Fibroblast of peridontal ligament (primary cell): ENCODE results near the gene STX11.

Source experiments
- DNase-seq: peaks from one replicate; pipeline ENCODE4 v3.0.0-alpha.2; 2010; ENCODE audit errors: extremely low read depth

The STX11 gene

DNA sequence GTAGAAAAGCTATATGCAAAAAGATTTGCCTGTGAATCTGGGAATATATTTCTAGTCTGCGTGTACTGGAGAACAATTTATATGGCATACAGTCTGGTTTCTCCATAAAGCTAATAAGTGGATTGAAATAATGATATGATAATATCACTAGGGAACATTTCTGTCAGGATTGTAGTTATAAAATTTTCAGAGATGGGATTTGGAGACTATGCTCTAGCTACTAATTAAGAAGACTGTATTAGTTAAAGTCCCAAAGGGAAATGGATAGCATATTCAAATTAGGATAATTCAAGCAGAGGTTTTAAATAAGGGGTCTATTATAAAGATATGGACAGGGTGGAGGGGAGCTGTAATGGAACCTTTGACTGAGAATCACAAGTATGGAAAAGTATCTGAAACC lies 7.2 kb upstream of the STX11 start:
- DNase-seq = no peak

DNA sequence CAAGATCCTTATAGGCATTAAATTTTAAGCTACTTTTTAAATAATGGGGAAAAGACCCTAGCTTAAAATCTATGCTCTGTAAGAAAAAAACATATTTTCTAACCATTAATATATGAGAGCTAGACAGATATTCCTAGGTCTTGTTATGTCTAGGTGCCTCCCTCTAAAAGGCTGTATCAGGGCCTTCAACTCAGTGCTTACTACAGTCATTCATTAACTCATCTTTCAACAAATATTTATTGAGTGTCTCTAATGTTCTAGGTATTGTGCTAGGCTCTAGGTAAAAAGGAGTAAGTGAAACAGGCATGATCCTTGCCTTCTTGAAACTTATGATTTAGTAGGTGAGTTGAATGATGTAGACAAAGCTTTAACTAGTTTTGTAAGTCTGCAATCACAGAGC lies 6.4 kb upstream of the STX11 start:
- no peak for DNase-seq

DNA sequence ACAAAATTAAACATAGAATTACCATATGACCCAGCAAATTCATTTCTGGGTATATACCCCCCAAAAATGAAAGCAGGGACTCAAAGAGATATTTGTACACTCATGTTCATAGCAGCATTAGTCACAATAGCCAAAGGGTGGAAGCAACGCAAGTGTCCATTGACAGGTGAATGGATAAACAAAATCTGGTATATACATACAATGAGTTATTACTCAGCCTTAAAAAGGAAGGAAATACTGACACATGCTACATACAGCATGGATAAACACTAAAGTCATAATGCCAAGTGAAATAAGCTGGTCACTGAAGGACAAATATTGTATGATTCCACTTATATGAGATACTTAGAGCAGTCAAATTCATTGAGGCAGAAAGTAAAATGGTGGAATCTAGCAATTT lies 5.3 kb upstream of the STX11 start:
- no peak for DNase-seq

DNA sequence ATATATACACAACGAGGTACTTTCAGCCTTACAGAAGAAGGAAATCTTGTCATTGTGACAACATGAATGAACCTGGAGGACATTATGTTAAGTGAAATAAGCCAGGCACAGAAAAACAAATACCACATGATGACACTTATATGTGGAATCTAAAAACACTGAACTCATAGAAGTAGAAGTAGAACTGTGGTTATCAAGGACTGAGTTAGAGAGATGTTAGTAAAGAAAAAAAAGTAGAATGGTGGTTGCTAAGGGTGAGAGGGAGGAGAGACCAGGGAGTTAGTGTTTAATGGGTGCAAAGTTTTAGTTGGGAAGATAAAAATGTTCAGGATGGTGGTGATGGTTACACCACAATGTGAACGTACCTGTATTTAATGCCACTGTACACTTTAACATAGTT lies 4.8 kb upstream of the STX11 start:
- DNase-seq = no peak

DNA sequence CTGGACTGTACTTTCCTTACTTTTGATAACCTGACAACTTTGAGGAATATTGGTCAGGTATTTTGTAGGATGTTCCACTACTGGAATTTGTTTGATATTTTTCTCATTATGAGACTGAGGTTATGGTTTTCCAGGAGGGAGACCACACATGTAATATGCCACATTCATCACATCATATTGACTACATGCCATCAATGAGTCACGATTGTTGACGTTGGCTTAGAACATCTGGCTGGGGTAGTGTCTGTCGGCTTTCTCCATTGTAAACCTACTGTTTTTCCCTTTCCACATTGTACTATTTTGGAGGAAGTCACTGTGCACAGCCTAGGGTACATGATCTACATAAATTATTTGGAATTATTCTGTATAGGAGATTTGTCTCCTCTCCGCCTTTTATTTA lies 1.4 kb upstream of the STX11 start:
- no peak for DNase-seq

DNA sequence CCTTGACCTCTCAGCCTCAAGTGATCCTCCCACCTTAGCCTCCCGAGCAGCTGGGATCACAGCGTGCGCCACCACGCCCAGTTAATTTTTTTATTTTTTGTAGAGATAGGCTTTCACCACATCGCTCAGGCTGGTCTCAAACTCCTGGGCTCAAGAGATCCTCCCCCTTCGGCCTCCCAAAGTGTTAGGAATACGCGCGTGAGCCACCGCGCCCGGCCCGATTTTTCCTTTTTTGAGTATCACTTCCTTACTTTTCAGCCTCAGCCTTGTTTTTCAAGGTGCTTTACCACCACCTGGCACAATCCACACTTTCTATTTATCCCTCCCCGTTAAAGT lies 791 bp upstream of the STX11 start:
- DNase-seq = no peak

DNA sequence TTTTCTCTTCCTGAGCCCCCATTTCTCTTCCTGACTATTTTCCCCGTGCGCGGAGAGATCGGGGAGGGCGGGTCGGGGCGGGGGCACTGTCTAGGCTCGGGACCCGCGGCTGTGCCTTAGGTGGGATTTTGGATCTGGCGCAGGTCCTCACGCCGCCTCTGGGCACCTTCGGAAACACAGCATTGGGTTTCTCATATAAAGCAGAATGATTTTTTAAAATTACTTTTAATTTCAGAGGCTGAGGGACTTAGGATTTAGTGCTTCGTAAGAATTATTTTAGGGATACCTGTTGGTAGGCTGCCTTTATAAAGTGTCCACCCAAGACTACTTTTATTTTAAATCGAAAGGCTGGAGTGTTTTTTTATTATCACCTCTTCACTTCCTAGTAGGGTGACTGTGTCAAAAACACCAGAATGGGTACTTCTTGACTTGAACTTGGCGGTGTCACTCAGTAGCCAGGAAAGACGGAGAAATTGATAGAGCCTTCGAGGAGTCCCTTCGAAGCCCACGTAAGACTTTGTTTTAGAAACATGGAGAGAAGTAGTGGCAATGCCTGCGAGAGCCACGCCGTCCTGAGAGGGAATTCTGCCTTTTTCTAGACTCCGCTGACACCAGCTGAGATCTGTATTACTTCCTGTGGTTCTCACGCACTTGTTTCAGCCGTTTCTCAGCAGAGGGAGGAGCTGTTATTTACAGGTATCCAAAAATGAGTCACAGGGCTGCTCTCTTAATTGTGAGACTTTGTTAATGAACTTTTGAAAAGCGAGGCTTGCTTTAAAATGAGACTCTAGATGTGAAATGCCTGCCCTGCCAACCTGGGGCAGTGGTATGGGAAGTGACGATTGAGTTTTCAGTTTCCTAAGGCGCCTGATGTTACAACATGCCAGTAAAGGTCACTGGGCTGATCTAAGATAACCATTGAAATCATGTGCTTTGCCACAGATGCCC lies 667 bp downstream of the STX11 start:
- DNase-seq = peak; percentile 16

DNA sequence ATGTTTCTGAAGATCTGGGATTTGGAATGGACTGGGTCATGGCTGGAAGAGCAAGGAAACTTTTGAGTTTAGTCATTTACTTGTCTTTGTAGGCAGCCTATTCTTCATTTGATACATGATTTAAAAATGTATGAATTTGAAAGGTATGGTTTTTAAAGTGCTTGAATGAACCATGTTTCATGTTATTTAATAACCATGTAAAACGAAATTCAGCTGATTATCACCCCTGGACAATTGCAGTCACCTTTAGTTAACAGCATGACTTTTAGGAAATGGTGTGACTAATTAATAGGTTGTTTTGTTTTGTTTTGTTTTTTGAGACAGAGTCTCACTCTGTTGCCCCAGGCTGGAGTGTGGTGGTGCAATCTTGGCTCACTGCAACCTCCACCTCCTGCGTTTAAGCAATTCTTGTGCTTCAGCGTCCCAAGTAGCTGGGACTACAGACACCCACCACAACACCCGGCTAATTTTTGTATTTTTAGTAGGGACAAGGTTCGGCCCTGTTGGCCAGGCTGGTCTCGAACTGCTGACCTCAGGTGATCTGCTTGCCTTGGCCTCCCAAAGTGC lies 2.1 kb downstream of the STX11 start:
- no peak for DNase-seq

DNA sequence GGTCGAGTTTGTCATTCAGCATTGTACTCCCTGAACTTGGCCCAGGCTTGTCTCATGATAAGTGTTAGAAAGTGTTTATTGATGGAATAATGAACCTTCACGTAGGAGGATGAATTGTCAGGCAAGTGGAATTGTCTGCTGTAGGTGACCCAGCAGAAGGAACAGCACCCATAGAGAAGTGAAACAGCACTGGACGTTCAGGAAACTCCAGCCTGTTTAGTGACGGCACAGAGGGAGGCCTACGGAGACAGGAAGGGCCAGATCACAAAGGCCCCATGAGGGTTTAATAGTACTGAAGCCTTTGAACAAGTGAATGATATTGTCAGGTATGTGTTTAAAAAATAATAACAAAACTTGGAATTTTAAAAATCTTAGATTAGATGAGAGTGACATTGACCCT lies 2.9 kb downstream of the STX11 start:
- no peak for DNase-seq

DNA sequence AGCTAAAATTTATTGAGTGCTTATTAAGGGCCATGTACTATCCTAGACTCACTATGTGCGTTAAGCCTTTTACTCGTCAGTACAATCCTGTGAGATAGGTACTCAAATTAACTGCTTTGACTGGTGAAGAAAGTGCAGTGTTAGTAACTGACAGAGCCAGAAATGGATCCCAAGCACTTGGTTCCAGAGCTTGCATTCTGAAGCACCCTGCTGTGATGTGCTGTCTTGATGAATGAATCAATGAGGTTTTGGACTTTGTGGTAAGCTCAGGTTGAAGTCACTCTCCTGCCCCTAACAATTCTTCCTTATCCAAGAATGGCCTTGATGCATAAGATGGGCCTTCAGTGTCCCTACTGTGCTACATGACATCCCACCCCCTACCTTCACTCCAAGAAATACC lies 3.7 kb downstream of the STX11 start:
- DNase-seq = no peak

DNA sequence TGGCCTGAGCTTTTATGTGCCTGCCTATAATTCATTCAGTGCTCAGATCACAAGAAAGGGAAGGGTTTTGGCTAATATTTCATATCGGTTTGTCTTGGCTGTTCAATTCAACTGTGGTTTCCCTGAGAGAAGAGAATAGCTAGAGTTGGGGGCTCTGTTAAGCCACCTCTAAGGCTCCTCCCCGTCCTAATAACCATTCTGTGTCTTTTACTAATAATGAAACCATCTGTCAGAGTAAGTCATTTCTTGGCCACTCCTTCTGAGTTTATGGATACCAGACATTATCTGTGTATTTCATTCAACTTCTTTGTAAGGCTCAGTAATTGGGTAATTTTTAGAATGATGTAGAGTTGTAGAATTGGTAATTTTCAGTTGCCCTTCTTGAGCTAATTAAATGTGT lies 5.2 kb downstream of the STX11 start:
- DNase-seq = no peak

DNA sequence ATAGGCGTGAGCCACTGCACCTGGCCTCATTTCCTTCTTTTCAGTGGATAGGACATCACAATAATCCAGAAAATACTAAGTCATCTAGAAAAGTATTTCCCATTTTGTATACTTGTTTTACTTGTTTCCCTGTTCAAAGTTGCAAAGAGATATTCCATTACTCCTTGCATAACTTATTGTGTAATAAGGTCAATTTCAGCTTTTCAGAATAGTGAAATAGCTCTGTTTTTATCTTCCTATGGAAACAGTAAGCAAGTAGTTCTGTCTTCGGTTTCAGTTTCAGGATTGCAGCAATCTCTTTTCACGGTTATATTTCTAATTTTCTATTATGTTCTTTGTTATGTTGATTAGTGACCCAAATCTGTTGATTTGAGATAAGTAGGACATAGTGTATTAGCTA lies 6.0 kb downstream of the STX11 start:
- peak; percentile 59 for DNase-seq

DNA sequence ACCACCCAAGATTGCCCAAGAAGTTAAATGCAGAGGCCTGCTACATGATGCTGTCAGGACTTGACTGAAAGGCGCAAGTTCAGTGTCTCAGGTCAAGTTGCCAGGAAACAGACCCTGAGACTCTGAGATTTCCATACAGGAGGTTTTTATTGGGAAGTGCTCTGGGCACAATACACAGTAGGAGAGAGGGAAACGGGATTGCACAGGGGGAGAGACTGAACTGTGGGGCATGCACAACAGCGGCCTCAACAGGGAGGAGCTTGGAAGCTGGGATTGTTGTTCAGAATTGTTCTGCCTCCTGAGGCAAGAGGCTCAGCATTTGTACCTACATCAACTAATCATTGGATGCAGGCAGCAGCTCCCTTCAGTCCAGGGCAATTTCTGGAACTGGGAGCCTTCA lies 6.7 kb downstream of the STX11 start:
- DNase-seq = no peak

DNA sequence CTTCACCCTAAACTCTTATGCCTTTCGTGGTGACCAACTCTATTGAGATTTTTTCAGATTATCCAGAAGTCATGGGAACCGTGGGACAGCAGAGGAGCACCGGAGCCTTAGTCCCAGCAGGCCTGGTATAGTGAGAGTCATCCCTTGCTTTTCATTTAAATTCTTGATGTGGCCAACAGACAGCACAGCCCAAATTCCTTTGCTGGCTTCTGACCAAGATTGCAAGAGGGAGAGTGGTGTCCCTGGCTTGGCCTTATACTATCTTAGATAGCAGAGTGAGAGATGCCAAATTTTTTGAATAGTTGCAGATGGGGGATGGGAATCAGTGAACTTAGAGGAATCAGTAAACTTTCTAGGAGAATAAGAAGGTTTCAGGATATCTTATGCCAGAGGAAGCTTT lies 7.8 kb downstream of the STX11 start:
- peak; percentile 91 for DNase-seq

DNA sequence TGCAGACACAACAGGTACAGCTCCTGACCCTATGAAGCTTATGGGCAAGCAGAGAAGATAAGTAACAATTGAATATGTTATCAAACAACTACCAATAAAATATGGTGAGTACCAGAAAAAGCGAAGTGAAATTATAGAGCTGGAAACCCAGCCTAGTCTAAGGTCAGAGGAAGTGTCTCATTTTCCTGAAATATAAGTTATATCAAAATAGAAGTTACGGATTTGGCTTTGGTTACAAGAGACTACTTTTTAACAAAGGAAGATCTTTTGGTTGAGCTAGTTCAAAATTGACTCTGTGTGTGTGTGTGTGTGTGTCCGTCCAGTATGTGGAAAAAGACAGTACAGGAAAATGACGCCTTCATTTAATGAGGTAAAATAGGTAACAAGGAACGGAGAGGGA lies 8.9 kb downstream of the STX11 start:
- DNase-seq = no peak

DNA sequence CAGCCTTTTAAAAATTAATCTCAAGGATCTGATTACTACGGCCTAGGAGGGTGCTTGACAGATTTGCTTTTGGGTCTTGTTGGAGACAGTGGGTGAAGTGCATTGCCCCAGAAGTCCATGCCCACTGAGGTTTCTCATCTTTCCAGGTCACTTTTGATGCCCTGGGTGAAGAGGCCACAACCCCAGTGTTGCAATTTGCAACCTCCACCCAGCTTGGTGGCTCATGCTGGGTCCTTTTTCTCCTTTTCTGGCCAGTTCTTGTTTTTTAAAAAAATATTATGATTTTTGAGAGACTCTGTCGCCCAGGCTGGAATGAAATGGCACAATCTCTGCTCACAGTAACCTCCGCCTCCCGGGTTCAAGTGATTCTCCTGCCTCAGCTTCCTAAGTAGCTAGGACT lies 9.4 kb downstream of the STX11 start:
- no peak for DNase-seq

DNA sequence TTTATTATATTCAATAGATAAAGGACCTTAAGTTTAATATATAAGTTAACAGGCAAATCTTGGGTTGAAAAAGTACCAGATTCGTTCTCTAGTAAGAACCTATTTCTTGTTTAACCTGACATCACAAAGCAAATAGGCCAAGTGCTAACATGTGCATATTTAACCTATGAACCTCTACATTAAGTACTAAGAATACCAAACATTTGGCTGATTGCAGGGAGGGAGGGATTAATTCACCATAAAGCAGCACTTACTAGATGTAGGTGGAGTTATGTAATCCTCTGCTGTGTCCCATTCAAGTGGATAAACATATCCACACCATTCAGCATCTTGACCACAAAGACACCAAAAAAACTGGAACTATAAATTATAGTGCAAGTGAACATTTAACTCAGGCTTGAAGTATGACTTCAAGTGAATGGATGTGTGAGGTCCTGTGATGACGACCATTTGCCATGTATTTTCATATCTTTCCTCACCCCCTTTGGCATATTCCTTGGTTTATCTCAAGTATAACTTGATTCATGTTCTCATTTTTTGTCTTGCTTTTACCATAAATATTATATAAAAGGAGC lies 10.2 kb downstream of the STX11 start:
- no peak for DNase-seq

DNA sequence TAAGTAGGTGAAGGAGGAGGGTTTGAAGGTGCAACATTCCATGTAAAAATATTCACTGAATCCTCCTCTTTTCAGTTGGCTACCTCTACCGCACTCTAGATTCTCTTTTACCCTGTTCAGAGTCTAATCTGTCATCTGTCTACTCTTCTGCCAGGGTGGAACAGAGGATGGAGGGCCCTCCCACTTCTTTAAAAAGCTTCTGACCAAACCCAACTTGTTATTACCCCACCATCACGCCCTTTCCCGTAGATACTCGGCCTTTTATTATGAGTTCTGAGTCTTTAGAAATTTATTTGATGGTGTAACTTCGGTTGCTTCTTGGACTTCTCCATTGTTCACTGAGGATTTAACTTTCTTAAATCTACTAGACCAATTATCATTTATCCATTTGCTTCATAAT lies 11.7 kb downstream of the STX11 start:
- no peak for DNase-seq

DNA sequence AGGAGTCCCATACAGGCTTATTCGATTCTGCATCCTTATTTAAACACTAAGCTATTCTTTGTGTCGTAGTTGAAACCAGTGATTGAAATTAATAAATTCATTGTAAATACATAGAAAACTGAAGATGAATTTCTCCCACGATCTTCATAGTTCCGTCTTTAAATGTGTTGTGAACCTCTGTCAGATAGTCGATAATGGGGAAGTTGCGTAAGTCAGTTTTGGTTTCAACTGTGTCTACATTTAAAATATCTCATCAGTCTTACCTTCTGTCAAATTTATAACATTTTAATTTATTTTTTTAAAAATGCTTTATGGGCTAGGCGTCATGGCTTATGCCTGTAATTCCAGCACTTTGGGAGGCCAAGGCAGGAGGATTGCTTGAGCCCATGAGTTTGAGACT lies 12.7 kb downstream of the STX11 start:
- DNase-seq = no peak

DNA sequence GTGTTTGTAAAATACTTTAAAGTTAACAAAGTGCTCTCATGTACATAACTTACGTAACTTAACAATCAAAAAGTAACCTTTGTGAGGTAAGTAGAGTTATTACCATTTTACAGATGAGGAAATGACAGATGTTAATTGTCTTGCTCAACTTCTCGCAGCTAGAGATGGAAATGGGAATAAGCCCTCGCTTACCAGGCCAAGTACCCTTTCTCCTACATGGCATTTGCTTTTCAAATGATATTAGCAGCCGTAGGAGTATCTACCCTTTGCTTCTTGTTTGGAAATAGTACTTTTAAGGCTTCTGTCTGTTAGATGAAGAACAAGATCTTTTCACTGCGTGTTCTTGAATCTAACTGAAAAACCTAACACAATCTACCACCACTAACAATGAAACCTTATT lies 15.5 kb downstream of the STX11 start:
- no peak for DNase-seq

DNA sequence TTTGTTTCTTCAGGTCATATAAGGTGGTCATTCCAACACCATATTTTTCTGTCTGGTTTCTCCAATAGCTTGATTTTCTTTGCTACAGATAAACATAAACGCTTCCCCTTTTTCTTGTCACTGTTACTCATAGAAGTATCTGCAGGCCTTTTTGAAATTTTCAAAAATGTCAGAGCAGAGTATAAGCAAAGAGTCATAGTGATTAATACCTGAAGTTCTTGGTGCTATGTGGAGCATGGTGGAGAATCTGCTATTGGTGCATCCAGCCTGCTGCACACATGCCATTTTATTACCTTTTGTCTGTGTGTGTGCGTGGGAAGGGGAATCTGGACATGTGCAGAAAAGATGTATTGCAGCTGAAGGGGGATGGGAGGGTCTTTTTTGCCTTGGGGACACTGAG lies 19.7 kb downstream of the STX11 start:
- DNase-seq = no peak

DNA sequence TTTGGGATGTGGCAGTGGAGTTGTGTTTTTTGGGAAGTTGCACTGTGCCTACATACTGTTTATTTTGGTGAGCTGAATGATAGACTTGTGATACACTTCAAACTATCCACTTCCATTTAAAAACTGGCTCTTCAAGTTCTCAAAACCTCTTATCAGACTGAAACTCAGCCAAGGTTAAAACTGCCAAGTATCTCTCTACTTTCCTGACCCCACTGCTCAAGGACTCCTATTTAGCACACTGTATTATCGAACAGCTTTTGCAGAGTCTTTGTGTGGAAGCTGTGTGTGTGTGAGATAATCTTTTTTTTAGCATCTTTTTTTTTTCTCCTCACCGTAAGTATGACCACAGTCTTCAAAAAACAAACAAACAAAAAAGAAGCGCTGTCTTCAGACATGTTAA lies 21.1 kb downstream of the STX11 start:
- DNase-seq = no peak

DNA sequence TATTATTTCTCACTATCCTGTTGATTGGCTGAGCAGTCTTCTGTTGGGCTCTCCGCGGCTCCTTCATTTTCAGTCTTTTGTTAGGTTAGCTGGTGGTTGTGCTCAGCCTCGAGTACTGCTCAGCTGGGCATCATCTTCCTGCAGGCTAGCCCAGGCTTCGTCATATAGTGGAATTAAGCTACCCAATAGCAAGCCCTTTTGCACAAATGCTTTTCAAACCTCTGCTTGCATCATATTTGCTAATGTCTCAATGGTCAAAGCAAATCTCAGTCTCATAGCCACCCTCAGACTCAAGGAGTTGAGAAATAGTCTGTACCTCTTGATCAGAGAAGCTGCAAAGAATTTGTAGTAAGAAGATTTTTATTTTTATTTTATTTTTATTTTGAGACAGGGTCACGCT lies 23.7 kb downstream of the STX11 start:
- DNase-seq = no peak

DNA sequence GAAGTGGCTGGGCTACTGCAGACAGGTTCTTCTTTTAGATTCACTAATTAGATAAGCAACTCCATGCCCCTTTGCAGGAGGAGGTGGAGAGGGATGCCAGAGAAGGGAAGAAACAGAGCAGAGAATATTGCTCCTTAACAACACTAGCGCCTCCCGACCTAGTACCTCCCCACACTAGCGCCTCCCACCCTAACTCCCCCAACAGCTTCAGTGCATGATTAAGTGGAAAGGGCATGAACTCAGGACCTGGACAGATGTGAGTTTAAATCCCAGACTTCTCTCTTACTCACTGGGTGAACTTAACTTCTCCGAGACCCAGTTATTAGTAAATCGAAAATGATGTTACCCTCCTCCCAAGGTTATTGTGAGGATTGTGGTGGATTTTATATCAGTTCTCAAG lies 25.7 kb downstream of the STX11 start:
- DNase-seq = no peak
